Activated CD4-positive, alpha-beta T cell treated with anti-CD3 and anti-CD28 coated beads, Interleukin-10, Interleukin-2, amounts not matched to agents 100 ng/mL and 50 ng/mL, durations not matched to agents 16 hours and 8 hours (primary cell): ENCODE results near the gene DESI2.
"Not testable (repeated sequence)": the region's sequence is repeated elsewhere in the genome, so short reads cannot be mapped to it uniquely, and the experiment has no call there.

ENCODE experiments used
- DNase-seq: peaks from one replicate; pipeline ENCODE4 v3.0.0-alpha.2; 2020

Gene DESI2

DNA sequence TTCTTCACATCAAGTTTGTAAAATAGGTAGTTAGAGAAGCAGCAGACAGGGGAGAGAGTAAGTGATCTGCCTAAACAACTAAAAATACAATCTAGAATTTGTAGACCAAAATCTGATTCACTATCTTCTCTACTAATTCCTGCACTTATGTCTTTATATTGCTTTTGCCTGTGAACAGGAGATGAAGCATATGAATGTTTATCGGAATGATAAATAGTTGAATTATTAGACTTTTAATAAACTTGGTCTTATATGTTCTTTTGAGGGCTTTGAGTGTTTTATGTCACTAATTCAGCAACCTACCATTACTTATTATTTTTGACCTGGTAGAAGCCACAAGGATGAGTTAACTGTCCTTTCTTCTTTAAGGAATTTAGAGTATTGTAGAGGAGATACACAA lies 2.3 kb downstream of the DESI2 start:
- DNase-seq = no peak

DNA sequence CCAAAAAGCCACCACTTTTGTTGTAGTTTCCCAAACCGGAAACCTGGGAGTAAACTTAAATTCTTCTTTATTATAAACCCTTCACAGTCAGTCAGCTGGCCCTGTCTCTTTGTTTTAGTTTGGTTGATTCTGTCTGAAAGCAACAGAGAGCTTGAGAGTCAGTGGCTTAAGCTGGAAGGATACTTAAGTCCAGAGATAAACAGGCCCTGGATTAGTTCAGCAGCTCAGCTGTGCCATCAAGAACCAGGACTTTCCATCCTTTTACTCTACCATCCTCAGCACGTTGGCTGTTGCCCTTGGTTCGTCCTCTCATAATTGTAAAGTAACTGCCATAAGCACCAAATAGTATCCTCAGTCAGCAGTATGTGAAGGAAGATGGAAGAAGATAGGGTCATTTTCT lies 4.5 kb downstream of the DESI2 start:
- no peak for DNase-seq

DNA sequence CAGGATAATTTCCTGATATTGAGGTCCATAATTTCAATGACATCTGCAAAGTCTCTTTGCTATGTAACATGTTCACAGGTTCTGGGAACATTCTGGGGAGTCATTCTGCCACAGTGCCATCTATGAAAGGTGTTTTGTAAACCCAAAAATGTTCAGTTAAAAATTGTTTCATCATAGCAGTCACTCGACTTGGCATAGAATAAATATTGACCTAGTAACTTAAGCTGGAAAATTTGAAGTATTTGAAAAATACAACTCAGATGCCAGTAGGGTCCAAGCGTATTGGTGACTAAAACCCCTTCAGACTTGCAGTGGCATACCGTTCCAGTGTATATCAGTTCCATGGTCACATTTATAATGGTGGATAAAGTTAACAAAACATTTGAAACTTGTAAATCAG lies 6.8 kb downstream of the DESI2 start:
- no peak for DNase-seq

DNA sequence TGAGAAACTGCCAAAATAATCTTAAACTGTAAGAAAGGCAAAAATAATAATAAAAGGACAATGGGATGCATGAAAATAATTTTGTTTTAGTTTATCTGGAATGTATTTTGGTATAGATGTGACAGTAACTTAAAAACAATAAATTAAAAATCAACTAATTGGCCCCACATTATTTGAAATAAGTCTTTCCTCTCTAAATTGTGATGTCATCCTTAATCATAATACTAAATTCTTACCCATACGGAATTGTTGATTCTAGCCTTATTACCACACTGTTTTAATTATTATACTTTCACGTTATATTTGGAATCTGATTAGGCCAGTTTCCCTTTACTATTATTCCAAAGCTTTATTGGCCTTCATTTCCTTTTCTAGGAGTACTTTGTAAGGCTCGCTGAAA lies 7.7 kb downstream of the DESI2 start:
- no peak for DNase-seq

DNA sequence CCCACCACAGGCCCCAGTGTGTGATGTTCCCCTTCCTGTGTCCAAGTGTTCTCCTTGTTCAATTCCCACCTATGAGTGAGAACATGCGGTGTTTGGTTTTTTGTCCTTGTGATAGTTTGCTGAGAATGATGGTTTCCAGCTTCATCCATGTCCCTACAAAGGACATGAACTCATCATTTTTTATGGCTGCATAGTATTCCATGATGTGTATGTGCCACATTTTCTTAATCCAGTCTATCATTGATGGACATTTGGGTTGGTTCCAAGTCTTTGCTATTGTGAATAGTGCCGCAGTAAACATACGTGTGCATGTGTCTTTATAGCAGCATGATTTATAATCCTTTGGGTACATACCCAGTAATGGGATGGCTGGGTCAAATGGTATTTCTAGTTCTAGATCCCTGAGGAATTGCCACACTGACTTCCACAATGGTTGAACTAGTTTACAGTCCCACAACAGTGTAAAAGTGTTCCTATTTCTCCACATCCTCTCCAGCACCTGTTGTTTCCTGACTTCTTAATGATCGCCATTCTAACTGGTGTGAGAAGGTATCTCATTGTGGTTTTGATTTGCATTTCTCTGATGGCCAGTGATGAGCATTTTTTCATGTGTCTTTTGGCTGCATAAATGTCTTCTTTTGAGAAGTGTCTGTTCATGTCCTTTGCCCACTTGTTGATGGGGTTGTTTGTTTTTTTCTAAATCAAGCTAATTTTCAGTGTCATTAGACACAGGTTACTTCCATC lies 8.8 kb downstream of the DESI2 start:
- not testable (repeated sequence) for DNase-seq

DNA sequence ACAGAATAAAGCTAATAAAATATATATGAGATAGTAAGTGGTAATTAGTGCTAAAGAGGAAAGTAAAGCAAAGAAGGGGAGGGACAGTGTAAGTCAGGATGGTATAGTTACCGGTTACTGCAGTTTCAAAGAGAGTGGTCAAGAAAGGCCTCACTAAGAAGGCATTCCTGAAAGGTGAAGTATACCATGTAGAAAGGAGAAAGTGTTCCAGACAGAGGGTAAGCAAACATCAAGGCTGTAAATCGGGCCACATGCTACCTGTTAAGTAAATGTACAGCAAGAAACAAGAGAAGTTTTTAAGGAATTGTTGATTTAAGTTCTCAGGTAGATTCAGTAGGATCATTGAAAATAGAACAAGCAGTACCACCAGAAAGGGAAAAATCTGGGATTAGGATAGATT lies 9.7 kb downstream of the DESI2 start:
- DNase-seq = no peak

DNA sequence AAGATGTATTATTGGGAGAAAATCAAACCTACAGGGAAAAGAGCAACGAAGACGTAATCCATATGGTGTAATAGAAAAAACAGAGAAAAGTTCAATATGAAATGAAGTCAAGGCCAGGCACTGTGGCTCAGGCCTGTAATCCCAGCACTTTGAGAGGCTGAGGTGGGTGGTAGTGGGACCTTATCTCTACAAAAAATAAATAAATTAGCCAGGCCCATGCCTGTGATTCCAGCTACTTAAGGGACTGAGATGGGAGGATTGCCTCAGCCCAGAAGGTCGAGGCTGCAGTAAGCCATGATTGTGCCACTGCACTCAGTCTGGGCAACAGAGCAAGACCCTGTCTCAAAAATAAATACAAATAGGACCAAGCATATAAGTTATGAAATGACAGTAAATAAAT lies 11.4 kb downstream of the DESI2 start:
- no peak for DNase-seq

DNA sequence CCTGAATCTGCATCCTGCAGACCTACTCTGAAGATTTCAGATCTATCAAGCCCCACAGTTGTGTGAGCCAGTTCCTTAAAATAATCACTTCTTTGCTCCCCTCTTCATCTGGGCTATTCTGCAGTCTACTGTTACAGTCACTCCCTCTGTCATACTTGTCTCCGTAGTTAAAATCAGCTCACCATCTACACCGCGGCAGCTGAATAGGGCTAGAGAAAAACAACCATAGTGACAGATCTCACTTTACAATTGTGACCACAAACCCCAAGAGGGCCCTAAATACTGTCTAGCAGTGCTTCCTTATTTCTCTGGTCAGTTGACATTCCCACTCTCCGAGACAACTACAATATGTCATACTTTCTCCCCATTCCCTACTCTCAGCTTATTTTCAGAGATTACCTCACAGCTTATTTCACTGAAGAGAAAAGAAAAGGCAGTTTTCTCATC lies 12.9 kb downstream of the DESI2 start:
- DNase-seq = no peak

DNA sequence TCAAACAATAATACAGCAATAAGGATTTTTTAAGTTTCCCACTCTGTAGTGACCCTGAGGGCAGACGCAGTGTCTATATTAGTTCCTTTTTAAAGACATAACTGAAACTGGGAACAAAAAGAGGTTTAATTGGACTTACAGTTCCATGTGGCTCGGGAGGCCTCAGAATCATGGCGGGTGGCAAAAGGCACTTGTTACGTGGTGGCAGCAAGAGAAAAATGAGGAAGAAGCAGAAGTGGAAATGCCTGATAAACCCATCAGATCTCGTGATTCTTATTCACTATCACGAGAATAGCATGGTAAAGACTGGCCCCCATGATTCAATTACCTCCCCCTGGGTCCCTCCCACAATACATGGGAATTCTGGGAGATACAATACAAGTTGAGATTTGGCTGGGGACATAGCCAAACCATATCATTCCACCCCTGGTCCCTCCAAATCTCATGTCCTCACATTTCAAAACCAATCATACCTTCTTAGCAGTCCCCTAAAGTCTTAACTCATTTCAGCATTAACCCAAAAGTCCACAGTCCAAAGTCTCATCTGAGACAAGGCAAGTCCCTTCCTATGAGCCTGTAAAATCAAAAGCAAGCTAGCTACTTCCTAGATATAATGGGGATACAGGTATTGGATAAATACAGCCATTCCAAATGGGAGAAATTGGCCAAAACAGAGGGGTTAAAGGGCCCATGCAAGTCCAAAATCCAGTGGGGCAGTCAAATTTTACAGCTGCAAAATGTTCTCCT lies 13.9 kb downstream of the DESI2 start:
- DNase-seq = not testable (repeated sequence)

DNA sequence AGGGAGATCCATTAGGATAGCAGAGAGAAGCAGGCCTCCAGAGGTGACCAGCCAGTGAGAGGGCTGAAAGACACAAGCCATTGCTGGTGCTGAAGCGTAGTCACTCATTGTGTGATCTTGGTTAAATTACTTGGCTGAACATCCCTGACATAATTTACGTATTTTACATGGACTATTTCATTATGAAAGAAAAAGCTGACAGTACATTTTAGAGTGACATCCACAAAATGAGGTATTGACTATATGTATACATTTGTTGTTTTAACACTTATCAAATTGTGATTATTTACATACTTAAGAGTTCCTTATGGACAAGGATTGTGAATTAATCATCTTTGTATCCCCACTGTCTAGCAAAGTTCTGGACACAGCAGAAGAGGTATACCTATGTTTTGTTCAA lies 14.9 kb downstream of the DESI2 start:
- no peak for DNase-seq

DNA sequence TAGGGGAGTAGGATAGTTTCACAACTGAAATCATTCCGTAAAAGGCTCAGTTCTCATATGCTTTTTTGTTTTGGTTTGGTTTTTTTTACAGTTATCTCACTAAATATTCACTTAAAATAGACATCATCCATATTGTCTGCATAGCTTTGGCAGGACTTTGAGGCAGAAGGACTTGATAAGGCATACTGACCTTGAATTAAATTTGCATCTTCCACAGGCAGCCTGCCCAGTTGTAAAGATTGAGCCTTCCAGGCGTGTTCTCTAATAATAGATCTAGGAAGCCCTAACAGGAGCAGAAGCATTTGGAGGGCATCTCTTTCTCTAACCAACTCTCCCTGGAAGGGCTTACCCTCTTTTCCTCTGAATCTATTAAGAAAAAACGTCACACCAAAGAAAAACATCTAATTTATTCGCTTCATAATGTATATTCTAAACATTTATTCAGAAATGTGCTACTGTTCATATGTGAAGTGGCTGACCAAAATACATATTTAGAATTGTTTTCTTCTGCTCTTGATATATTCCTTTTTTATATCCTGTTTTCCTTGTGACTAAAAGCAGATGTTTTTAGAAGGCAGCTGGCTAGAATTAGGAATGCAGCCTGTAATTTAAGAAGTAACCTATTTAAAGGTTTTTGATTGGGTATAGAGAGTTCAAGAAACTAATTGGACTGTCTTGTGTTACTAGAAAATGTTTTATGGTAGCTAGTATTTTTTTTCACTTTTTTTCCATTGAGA lies 20.2 kb downstream of the DESI2 start:
- DNase-seq = no peak

DNA sequence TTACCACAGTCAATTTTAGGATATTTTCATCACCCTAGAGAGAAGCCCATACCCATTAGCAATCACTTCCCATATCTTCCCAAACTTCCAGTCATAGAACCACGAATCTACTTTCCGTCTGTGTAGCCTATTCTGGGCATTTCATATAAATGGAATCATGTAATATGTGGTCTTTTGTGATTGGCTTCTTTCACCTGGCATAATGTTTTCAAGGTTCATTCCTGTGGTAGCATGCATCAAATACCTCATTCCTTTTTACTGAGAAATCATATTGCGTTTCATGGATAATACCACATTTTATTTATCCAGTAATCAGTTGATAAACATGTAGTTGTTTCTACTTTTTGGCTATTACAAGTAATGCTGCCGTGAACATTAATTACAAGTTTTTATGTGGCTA lies 21.5 kb downstream of the DESI2 start:
- no peak for DNase-seq

DNA sequence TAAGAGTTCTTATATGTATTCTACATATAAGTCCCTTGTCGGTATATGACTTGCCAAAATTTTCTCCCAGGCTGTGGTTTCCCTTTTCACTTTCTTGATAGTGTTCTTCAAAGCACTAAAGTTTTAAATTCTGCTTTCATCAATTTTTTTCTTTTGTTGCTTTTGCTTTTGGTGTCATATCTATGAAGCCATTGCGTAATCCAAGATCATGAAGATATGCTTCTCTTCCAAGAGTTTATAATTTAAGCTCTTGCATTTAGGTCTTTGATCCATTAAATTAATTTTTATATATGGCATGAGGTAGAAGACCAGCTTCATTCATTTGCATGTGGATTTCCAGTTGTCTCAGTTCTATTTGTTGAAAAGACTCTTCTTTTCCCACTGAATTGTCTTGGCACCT lies 22.2 kb downstream of the DESI2 start:
- DNase-seq = no peak

DNA sequence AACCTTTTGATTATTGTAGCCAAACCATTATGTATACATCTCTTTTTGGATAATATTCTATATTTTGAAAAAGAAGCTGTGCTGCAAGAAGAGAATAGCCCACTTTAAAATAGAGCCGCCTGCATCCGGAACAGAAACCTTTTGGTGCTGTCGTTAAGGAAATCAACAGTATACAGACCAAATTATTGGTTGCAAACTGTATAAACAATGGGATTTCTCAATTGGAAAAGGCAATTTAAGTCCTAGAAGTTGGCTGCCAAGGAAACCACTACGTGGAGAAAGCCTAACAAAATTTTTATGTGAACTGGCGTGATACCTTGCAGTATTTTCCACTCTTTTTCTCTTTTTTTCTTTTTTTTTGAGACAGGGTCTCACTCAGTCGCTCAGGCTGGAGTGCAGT lies 25.8 kb downstream of the DESI2 start:
- no peak for DNase-seq

DNA sequence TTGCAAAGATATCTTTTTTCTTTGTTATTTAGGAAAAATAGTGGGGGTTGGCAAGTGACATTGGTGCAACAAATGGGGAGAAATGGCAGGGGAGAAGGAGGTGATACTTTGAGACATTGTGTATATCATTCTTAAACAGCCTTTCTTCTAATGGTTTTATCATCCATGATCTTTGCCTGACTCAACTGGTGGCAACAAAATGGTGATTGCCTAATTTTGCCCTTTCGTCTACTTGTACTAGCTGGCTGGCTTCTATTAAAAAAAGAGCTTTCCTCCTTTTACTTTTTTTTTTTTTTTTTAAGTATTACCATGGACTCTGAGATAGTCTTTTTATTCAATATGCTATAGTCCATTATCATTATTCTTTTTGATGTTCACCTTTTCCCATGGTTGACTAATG lies 27.7 kb downstream of the DESI2 start:
- no peak for DNase-seq

DNA sequence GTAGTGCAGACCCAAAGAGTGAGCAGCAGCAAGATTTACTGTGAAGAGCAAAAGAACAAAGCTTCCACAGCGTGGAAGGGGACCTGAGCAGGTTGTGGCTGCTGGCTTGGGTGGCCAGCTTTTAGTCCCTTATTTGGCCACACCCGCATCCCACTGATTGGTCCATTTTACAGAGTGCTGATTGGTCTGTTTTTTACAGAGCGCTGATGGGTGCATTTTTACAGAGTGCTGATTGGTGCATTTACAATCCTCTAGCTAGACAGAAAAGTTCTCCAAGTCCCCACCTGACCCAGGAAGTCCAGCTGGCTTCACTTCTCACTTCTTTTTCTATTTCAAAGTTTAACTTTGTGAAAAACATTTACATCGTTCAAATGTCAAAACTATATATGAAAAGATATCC lies 29.2 kb downstream of the DESI2 start:
- DNase-seq = not testable (repeated sequence)

DNA sequence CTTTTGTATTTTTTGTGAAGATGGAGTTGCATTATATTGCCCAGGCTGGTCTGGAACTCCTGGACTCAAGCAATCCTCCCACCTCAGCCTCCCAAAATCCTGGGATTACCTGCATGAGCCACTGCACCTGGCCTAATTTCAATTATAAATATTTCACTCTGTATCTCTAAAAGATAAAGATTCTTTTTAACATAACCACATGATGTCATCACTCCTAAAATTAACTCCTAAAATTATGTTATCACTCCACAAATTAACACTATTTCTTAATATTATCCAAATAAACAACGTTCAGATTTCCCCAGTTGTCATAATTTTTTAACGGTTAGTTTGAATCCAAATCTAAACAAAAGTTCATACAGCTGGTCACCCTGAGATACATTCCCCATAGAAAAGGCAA lies 43.0 kb downstream of the DESI2 start:
- no peak for DNase-seq

DNA sequence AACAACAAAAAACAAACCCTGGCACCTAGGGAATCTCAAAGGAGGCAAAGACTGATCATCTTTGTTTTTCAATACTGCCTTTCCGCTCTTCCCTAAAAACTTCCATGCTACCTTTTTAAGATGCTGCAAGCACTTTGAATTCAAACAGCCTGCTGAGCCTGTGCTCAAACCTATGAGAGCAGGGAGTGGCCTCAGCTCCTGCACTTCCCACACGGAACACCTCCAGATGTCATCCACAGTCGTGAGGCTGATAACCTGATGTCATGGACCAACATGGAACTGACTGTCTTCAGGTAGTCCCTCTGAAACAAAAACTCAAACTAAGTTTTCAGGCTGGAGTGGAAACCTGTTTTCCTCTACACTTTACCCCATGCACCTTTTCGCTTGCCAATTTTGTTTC lies 46.8 kb downstream of the DESI2 start:
- DNase-seq = no peak

DNA sequence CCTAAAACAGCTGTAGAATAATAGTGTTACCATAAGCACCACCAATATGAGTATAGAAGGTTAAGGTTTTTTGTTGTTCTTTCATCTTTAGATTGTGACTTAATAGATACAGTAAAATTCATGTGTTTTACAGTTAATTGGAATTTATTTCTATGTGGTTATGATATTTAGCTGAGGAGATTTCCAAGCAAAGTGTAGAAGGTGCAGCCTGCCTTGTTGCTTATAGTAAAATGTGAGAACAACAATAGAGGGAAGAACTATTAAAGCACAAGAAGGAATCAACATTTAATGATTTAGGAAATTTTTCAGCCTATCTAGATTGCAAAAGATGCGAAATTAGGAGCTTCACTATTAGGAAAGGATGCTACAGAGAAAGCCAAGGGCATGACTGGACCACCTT lies 47.9 kb downstream of the DESI2 start:
- DNase-seq = no peak

DNA sequence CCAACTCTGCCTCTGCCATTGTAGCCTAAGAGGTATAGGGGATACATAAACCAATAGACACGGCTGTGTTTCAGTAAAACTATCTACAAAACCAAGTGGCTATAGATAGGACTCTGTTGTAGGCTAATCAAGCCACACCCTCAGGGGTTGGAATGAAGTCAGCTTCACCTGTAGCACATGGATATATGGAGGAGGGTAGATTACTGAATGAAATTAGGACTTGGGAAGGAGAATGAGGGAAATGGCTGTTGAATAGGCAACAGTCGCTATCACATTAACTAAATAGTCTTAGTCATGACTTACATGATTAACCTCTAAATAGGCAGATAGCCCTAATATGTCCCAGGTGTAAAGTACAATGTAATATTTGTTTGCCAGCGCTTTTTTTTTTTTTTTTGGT lies 49.7 kb downstream of the DESI2 start:
- no peak for DNase-seq

DNA sequence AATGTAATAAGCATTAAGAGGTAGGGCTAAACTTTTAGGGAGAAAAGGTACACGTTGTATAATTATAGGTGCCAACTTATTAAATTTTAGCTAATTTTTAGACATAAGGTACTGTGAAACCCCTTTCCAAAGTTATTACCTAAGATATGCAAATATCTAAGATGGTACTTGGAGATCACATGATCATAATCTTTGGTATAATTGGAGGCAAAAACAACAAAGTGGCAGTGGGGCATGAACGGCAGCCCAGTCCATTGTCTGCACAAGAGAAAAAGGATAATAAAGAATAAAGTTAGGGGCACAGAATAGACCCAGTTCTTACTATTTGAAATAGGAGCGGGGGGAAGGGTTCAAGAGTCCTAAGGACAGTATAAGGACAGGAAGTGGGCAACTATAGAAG lies 51.2 kb downstream of the DESI2 start:
- no peak for DNase-seq

DNA sequence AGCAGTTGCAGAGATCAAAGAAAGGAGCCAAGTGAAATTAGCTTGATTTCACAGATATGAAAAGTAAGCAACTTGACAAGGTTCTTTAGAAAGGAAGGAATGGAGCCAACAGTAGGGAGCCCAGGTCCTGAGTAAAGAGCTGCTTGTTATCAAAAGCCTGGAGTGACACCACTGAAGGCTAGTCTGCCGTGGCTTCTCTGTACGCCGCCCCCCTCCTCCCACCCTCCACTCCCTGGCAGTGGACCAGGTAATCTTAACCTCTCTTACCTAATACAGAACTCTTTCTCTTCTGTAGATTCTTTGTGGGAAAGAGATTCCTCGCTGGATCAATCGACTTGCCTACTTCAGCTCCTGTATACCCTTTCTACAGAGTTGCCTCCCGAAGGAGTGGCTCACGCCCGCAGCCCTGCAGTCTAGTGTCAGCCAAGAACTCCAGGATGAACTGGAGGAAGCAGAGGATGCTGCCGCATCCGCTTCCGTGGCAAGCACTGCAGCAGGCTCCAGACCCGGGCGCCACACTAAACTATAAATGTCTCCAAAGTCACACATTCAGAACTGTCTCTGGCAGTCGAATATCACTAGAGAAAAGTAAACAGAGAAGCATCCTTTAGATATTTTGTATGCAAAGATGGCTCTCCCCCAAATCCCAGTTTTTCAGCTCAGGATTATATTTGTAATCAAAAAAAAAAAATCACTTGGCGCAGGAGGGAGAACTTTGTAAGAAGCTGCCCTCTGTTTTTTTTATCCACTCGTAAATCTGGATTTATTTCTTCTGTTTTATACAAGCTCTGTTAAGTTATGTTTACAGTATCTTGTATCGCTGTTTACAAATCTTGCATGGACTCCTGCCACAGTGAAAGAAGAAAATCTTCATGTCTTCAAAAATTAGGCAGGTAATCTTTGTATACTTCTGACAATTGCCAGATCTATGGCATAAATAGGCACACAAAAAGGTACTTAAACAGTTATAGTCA lies 52.6 kb downstream of the DESI2 start:
- no peak for DNase-seq

DNA sequence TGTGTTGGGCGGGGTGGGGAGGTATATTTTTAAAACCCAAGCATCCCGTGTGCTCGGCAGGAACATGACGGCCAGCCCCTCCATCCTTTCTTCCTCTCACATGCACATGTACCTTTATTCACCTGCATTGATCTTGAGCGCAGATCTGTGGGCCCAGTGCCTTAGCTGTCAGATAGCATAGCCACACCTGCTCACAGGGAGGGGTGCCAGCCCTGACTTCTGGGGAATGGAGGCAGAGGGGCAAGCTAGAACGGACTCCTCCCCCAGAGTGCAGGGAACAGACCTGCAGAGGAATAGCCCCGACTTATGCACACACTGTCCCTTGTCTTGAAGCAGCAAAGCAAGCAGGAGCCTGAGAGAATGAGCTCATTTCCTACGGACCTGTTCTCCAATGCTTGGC lies 56.1 kb downstream of the DESI2 start:
- no peak for DNase-seq
